Lower leg skin (tissue), 4 donors: ENCODE measurements around the gene CD79A. TPM values are rescaled to one million over a fixed set of nuclear protein-coding genes. Genes with fewer than 3 reads are reported as not detected.

Source experiments
- DNase-seq, 2 donors: peaks; one replicate each; pipeline ENCODE4 v3.0.0-alpha.2; 2019; ENCODE audit warnings: low spot score in 2 of 2
- H3K4me3 ChIP-seq: fragments of 200-600 bp; sonication (generic); 2 replicates; pipeline ENCODE4 v1.5.1; 2017; ENCODE audit warnings: mild to moderate bottlenecking, low read depth; ENCODE audit not compliant: poor library complexity, severe bottlenecking
- CTCF ChIP-seq, 3 donors: fragments of 450-650 bp; IDR thresholded peaks; one replicate each; pipeline ENCODE4 v1.5.1; 2016; ENCODE audit warnings: antibody characterized with exemption in 3 of 3, mild to moderate bottlenecking in 3 of 3, moderate library complexity in 2 of 3
- POLR2A ChIP-seq, 2 donors: fragments of 450-650 bp; IDR thresholded peaks; one replicate each; pipeline ENCODE4 v1.6.1; 2016 to 2017; ENCODE audit warnings: antibody characterized with exemption in 2 of 2, mild to moderate bottlenecking in 1 of 2, moderate library complexity in 1 of 2
- WGBS, 2 donors: methylation state at CpG; one replicate each; pipeline ENCODE4 v1.1.5; 2018; 5-methylcytosine and 5-hydroxymethylcytosine counted together
- intact Hi-C: fragments of 100-400 bp; cut with DNase I; formaldehyde crosslinking; loops from one replicate; pipeline ENCODE4 v1.15.0; 2023; ENCODE audit warnings: low total_unique reads
- total RNA-seq, 4 donors: library from RNA; depleted of rRNA; stranded (reverse); fragments of >200 nt; gene quantifications; one replicate each; pipeline ENCODE4 v1.1.0, GENCODE V29; 2016

The CD79A gene
- total RNA-seq, 4 donors from 2014 or later: 0.81 TPM; not detected in 3

DNA sequence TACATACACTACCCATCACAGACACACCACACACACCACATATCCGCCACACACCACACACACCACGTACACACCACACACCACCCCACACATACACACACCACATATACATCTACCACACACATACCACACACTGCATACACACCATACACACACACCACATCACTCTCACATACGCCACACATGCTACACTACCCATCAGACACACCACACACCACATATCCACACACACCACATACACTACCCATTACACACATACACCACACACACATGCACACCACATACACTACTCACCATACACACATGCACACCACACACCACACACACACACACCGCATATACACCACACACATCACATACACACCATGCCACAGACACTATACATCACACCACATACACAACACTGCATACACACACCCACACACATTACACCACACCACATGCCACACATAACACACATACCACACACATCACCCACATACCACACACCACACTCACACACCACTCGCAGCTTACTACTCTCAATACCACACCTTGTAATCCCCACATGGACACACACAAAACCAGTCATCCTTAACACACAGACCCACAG, 41.7 kb downstream of the CD79A start:
- no peak for TF ChIP-seq POLR2A (IDR thresholded peaks at IDR 0.05)
- TF ChIP-seq CTCF (IDR thresholded peaks at IDR 0.05): no peak
- no peak overlapping the region for H3K4me3 ChIP-seq
- intact Hi-C loops: no loop called here
- 89 to 90% methylated on average over 5 of the region's 5 CpGs for WGBS, 2 donors
- no peak for DNase-seq

- no peak for DNase-seq
- no peak for TF ChIP-seq CTCF (IDR thresholded peaks at IDR 0.05)
- TF ChIP-seq POLR2A (IDR thresholded peaks at IDR 0.05): no peak
- WGBS, 2 donors: 74 to 88% methylated on average over 33 of the region's 33 CpGs
- H3K4me3 ChIP-seq: no peak overlapping the region
- intact Hi-C loops: no loop called here
These were observed 43.1 kb downstream of the CD79A start for GRCh38 chr19:41919948-41920712.

DNA sequence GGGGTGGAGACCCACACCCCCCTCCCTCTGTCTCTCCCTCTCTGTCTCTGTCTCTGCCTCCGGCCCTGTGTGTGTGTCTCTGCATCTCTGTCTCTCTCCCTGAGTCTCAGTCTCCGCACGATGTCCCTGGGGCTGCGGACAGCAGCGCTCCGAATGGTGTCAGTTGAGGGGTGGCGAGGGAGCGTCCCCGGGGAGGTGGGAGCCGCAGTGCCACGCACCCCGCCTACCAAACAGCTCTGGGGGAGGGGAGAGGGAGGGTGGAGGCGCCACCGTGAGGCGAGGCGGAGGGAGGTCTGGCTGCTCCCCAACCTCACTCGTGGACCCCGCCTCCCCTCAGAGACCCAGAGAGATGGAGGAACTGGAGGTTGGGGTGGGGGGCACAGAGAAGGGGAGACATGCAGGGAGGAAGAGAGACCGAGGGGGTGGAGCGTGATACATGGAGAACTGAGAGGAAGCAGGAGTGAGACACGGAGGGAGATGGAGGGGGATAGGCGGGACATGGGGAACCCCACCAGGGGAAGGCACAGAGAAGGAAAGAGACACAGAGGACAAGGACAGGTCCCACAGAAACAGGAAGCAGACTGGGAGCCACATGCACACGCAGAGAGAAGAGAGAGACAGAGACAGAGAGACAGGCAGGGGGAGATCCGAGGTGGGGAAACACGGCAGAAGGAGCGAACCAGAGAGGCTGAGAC, 44.0 kb downstream of the CD79A start:
- intact Hi-C loops: no loop called here
- TF ChIP-seq POLR2A (IDR thresholded peaks at IDR 0.05) (no peak), CTCF (IDR thresholded peaks at IDR 0.05) (no peak)
- no peak for DNase-seq

DNA sequence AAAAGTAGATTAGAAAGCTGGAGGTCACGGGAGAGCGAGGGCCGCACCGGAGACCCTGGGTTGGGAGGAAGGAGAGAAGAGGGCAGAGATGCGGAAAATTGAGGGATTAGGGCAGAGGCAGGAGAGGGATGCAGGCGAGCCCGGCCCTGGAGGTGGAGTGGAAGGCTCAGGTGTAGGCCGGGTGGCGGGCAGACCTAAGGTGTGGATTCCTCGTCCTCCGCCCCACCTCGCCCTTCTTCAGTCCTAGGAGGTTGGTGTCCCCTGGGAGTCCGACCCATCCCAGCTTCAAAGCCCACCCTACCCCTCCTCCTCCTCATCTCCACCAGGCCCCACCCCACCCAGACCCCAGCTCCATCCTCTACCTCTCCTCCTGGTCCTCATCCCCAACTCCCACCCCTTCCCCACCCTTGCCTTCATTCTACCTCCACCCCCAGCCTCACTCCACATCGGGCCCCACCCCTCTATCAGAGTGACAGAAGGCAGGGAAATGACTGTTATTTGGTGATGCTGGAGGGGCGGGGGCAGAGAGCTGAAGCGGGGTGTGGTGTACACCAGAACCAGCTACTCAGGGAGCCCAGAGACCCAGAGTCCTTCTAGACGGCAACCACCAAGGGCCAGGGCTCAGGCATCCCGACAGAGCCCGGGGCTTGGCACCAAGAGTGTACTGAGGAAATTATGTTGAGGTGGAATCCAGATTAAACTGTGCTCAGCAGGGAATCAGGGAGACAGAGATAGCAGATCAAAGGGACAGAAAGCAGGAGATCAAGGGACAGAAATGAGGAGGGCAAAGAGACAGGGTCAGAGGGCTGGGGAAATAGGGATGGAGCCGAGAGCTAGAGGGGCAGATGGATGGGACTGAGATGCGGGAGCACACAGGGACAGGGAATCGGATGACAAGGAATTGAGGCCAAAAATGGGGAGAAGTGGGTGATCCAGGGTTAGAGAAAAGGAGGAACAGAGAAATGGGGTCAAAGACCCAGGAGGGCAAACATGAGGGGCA, 44.8 kb downstream of the CD79A start:
- intact Hi-C loops: no loop called here
- DNase-seq: no peak
- H3K4me3 ChIP-seq: no peak overlapping the region
- 11 to 16% methylated on average over 22 of the region's 22 CpGs for WGBS, 2 donors
- no peak for TF ChIP-seq POLR2A (IDR thresholded peaks at IDR 0.05)
- no peak for TF ChIP-seq CTCF (IDR thresholded peaks at IDR 0.05)

More for the DNA sequence above, 44.0 kb downstream of the CD79A start:
- H3K4me3 ChIP-seq: no peak overlapping the region
- WGBS, 2 donors: 6 to 14% methylated on average over 26 of the region's 26 CpGs

- no peak for DNase-seq
- no peak for TF ChIP-seq POLR2A (IDR thresholded peaks at IDR 0.05)
- no peak for TF ChIP-seq CTCF (IDR thresholded peaks at IDR 0.05)
- intact Hi-C loops: no loop called here
- 7 to 12% methylated on average over 17 to 18 of the region's 18 CpGs for WGBS, 2 donors
- no peak overlapping the region for H3K4me3 ChIP-seq
These were observed 45.5 kb downstream of the CD79A start for GRCh38 chr19:41922585-41922984.
